GM12864 (cell line): Measurements from ENCODE around the gene MRPL27.

Source experiments
- DNase-seq: peaks from one replicate; pipeline ENCODE4 v3.0.0-alpha.2; 2011; ENCODE audit warnings: low read depth
- H3K4me3 ChIP-seq: 2 replicates; pipeline ENCODE4 v1.5.1; 2011; ENCODE audit warnings: mild to moderate bottlenecking, low read depth, low read length, control low read depth
- CTCF ChIP-seq: IDR thresholded peaks from 2 replicates; pipeline ENCODE4 v1.5.1; 2011; ENCODE audit warnings: low read depth, mild to moderate bottlenecking, moderate library complexity, low read length, control low read depth, inconsistent platforms; ENCODE audit errors: missing control alignments

MRPL27 gene

DNA sequence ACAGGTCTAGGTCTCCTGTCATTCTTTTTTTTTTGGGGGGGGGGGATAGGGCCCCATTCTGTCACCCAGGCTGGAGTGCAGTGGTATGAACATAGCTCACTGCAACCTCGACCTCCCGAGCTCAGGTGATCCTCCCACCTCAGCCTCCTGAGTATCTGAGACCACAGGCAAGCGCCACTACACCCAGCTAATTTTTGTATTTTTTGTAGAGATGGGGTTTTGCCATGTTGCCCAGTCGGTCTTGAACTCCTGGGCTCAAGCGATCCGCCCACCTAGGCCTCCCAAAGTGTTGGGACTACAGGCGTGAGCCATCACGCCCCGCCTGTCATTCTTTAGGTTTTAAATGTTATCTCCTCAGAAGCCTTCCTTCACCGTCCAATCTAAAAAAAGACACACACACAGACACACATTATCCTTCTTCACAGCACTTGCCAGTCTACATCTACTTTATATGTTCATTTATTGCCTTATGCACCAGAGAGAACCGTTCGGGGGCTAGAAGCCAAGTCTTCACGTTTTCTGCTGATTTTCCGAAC lies 694 bp downstream of the MRPL27 start:
- H3K4me3 ChIP-seq = peak overlapping the region; percentile 73
- DNase-seq = no peak
- TF ChIP-seq CTCF = no peak

DNA sequence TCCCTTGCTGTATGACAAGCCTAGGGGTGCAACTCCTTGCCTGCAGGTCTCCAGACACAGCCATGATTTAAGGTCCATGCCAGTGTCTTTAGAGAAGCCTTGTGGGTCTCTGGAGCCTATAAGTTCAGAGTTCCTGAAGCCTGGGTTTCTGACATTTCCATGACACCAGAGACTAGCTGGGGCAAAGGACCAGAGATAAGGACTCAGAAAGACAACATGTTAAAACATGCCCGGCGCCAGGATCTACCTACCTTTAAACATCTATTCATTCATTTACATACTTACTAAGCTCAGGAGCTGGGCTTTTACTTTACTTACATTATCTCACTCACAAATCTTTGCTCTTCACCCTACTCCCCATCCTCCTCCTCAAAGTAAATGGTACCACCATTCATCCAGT lies 1.5 kb downstream of the MRPL27 start:
- no peak for TF ChIP-seq CTCF
- no peak for DNase-seq
- peak overlapping the region; percentile 73; the same call in 1 of the 2 replicates for H3K4me3 ChIP-seq

DNA sequence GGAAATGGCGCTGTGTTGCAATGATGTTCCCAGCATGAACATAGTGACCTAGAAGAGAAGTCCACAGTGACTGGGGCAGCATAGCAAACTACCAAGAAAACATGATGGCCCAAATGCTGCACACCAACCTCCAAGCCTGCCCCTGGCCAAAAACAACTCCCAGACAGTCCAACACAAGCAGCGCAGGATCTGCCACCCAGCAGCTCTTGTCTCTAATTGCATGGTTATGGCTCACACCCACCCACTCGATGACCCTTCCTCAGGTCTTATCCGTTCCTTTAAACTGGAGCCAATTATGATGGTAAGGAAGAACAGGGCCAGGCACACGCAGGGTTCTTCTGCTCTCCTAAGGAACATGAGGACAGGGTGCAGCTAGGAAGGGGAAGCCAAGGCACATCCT lies 2.9 kb downstream of the MRPL27 start:
- no peak overlapping the region for H3K4me3 ChIP-seq
- DNase-seq = no peak
- TF ChIP-seq CTCF = no peak

DNA sequence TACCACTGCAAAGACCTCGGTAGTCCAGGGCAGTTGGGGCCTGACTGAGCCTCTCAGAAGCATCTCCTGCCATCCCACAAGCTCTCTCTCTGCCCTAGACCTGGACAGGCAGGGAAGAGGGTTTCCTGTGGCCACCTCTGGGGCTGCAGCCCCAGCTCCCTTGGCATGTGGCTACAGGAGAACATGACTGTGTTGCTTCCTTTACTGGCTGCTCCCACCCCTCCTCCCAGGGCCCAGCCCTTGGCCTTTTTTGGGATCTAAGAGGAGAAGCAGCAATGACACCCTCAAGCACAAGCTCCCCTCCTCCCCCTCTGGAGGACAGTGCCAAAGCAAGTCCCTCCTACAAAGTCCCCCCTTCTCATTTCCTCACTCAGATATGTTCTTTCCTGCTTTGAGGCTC lies 5.6 kb downstream of the MRPL27 start:
- no peak for TF ChIP-seq CTCF
- no peak overlapping the region for H3K4me3 ChIP-seq
- DNase-seq = no peak

GRCh38 chr17:50365649-50366393 lies 7.2 kb downstream of the MRPL27 start:
- no peak for TF ChIP-seq CTCF
- no peak for DNase-seq
- H3K4me3 ChIP-seq = no peak overlapping the region

DNA sequence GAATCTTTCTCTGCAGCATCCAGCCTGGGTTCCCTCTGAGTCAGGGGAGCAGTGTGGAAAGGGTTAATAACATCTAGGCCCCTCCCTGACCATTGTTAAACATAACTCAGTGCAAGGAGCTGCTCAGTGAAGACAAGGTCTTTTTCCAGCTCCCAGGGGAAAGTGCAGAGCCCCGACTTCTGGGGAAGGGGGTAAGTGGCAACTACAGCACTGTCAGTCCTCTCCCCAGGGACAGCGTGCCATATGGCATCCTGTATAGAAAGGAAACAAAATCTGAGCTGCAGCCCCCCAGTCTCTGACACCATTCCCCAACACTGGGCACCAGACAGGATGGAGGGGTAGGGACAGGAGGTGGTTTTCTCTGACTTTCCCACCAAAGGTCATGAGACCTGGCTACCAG lies 7.8 kb downstream of the MRPL27 start:
- no peak for TF ChIP-seq CTCF
- no peak overlapping the region for H3K4me3 ChIP-seq
- DNase-seq = no peak

DNA sequence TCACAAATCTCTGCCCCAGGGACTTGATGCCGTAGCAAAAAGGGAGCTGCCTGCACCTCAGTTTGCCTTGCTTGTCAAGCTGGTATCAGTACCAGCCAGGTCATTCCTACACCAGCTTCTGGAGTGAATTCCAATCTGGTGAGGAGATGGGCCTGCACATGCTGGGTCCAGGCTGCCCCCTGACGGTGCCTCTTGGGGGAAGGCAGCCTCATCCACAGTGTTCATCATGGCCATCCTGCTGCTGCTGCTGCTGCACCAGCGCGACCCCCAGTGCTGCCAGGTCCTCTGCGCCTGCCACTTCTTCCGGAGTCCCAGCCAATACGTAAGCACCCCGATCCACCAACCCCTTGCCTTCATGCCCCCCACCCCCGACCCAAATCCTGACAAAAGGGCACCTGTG lies 8.3 kb downstream of the MRPL27 start:
- no peak for DNase-seq
- no peak for TF ChIP-seq CTCF
- H3K4me3 ChIP-seq = no peak overlapping the region
